ENCODE data around the gene SLC46A1.

GRCh38 chr17:28404812-28405570, 1.0 kb downstream of the SLC46A1 start:
- no peak for TF ChIP-seq HCFC1 (IDR thresholded peaks at IDR 0.05; ENCODE audit: low read depth, low read length)
- no peak for TF ChIP-seq ZNF724P (CRISPR knock-in tag; IDR thresholded peaks at IDR 0.05; ENCODE audit: borderline replicate concordance)
- no peak for TF ChIP-seq MYC (CRISPR knock-in tag; IDR thresholded peaks at IDR 0.05; ENCODE audit: borderline replicate concordance)
- no peak for TF ChIP-seq EZH2 (conservative IDR thresholded peaks at IDR 0.05; ENCODE audit: low read depth, low read length)
- TF ChIP-seq RFX5 (IDR thresholded peaks at IDR 0.05; ENCODE audit: low read depth, low read length) = no peak
- TF ChIP-seq CENPT (CRISPR knock-in tag; IDR thresholded peaks at IDR 0.05; ENCODE audit: low read depth) = no peak
- no peak for TF ChIP-seq CTCF (CRISPR knock-in tag; IDR thresholded peaks at IDR 0.05)
